Natural killer cell treated with Interleukin-12 subunit alpha and Interleukin-12 subunit beta and Interleukin-15 and Interleukin-18, amount 100 ng/mL, for 72 hours (primary cell): Measurements from ENCODE around the gene MRO. TPM values are rescaled to one million over a fixed set of nuclear protein-coding genes. Genes with fewer than 3 reads are reported as not detected.
A peak's percentile ranks its signal among the peaks of the same experiment; 100 is the strongest.

ENCODE experiments used
- ATAC-seq, 2 donors: fragments of 150-1000 bp; cut with Tn5 transposase in 1 of 2; sonication (Bioruptor Pico), chemical (Tn5 transposase) in 1 of 2; 2 replicates each; pipeline ENCODE4 v1.10.0; 2021
- DNase-seq: peaks from one replicate; pipeline ENCODE4 v3.0.0; 2022; ENCODE audit warnings: low spot score
- H3K27ac Mint-ChIP-seq, 2 donors: 1 replicate in 1 of 2; 2 replicates in 1 of 2; pipeline ENCODE4 v1.8.0; 2022; ENCODE audit warnings: mixed read lengths in 2 of 2, mild to moderate bottlenecking in 1 of 2, moderate library complexity in 1 of 2
- H3K27me3 Mint-ChIP-seq, 2 donors: 1 replicate in 1 of 2; 2 replicates in 1 of 2; pipeline ENCODE4 v1.8.0; 2022; ENCODE audit warnings: mixed read lengths in 2 of 2
- H3K36me3 Mint-ChIP-seq: one replicate; pipeline ENCODE4 v1.8.0; 2022; ENCODE audit warnings: mixed read lengths
- H3K4me1 Mint-ChIP-seq, 2 donors: 1 replicate in 1 of 2; 2 replicates in 1 of 2; pipeline ENCODE4 v1.8.0; 2022; ENCODE audit warnings: low read depth in 2 of 2, mixed read lengths in 2 of 2, mild to moderate bottlenecking in 1 of 2
- H3K4me3 Mint-ChIP-seq: one replicate; pipeline ENCODE4 v1.8.0; 2022; ENCODE audit warnings: mixed read lengths
- H3K9me3 Mint-ChIP-seq: 2 replicates; pipeline ENCODE4 v1.8.0; 2022; ENCODE audit warnings: mixed read lengths
- total RNA-seq, 2 donors: library from RNA; stranded (reverse); gene quantifications; one replicate each; pipeline ENCODE4 v1.2.3, GENCODE V29; 2022

MRO gene
- total RNA-seq, 2 donors from 2014 or later, result not detected

DNA sequence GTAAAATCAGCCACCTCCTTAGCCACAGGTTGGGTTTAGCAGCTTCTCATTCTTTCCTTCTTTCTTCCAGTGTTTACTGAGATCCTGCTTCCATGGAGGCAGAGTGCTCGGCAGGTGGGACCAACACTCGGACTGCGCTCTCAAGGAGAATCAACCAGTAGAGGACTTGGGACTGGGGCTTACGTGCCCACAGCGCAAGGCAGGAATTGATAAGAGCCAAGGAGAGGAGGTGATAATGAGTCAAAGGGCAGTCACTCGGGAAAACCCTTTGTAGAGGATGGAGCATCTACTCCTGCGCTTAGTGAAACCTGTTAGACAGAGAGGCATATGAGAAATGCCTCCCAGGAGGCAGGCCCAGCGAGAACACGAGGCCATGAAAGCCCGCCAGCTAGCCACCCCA is 2.9 kb upstream of the MRO start:
- no peak for ATAC-seq
- no peak overlapping the region for H3K4me3 Mint-ChIP-seq
- DNase-seq, result no peak
- H3K9me3 Mint-ChIP-seq, result no peaks in the 10 kb centered on the region
- no peaks in the 10 kb centered on the region for H3K36me3 Mint-ChIP-seq
- no peak overlapping the region for H3K27ac Mint-ChIP-seq
- peaks cover 0 to 8% of the 10 kb centered on the region in 2 donors for H3K27me3 Mint-ChIP-seq
- H3K4me1 Mint-ChIP-seq, result no peaks in the 10 kb centered on the region

DNA sequence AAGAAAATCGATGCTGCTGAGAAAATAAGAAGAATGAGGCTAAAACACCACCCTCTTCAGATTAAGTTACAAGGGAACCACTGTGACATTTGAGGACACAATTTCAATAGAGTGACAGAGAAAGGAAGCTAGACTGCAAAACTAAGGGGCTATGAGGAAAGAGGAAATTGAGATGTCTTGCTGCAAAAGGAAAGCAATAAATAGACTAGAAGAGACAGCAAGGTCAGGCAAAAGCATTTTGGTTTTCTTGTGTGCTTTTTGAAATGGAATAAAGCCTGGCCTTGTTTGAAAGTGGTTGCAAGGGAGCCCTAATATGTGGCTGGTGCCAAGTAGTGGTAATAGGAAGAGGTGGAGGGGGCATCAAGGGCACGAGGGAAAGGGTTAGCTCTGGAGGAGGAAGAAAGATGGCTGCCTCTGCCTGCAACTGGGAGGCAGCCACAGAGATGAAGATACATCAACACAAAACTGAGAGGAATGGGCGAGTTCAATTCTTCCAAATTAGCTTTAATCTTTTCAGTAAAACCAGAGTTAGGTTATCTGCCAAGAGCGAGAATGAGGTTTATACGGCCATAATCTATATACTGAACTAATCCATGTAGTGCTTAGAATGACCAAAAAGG is 1.2 kb upstream of the MRO start:
- H3K4me1 Mint-ChIP-seq, result no peaks in the 10 kb centered on the region
- no peak overlapping the region for H3K4me3 Mint-ChIP-seq
- no peaks in the 10 kb centered on the region for H3K36me3 Mint-ChIP-seq
- no peak overlapping the region for H3K27ac Mint-ChIP-seq
- ATAC-seq (no peak), DNase-seq (no peak)
- peaks cover 0 to 9% of the 10 kb centered on the region in 2 donors for H3K27me3 Mint-ChIP-seq
- H3K9me3 Mint-ChIP-seq, result no peaks in the 10 kb centered on the region

GRCh38 chr18:50819027-50819727 is 639 bp downstream of the MRO start:
- Mint-ChIP-seq H3K27me3 (peaks cover 6 to 20% of the 10 kb centered on the region in 2 donors), H3K36me3 (no peaks in the 10 kb centered on the region), H3K4me1 (no peaks in the 10 kb centered on the region), H3K9me3 (no peaks in the 10 kb centered on the region), H3K27ac (no peak overlapping the region), H3K4me3 (no peak overlapping the region)
- no peak for DNase-seq
- no peak for ATAC-seq

- Mint-ChIP-seq H3K4me3 (no peak overlapping the region), H3K36me3 (no peaks in the 10 kb centered on the region), H3K9me3 (no peaks in the 10 kb centered on the region), H3K27ac (no peak overlapping the region), H3K27me3 (peaks cover 8 to 20% of the 10 kb centered on the region in 2 donors), H3K4me1 (no peaks in the 10 kb centered on the region)
- DNase-seq (no peak), ATAC-seq (no peak)
Observed at GRCh38 chr18:50816419-50817166, 3.2 kb downstream of the MRO start.

DNA sequence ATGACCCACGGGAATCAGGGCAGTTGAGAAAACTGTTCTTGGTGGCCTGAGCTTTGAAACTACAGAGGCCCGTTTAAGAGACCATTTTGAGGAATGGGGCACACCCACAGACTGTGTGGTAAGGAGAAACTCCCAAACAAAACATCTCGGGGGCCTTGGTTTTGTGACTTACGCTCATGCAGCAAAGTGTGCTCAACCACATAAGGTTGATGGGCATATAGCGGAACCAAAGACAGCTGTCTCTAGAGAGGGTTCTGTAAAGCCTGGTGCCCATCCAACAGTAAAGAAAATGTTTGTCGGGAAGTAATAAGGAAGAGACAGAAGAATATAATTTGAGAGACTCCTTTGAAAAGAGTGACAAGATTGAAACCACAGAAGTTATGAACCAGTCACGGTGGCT is 5.4 kb downstream of the MRO start:
- Mint-ChIP-seq H3K27ac (no peak overlapping the region), H3K4me3 (no peak overlapping the region), H3K4me1 (no peaks in the 10 kb centered on the region), H3K9me3 (no peaks in the 10 kb centered on the region), H3K36me3 (no peaks in the 10 kb centered on the region), H3K27me3 (peaks cover 10 to 27% of the 10 kb centered on the region in 2 donors)
- ATAC-seq, result no peak
- DNase-seq, result no peak

DNA sequence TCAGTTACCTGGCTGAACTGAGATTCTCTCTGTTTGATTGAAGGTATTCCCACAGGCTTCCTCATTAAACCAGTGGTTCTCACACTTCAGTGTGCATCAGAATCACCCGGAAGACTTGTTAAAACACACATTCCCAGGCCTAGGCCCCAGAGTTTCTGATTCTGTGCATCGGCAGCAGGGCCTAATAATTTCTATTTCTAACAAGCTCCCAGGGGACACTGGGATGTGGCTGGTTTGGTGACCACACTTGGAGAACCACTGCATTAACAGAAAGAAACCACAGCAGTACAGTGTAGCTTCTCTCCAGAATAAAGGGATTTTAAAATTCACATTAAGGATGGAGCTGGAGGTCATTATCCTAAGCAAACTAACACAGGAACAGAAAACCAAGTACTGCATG is 6.5 kb downstream of the MRO start:
- no peak for DNase-seq
- H3K4me3 Mint-ChIP-seq, result no peak overlapping the region
- ATAC-seq, result no peak
- H3K4me1 Mint-ChIP-seq, result no peaks in the 10 kb centered on the region
- H3K27me3 Mint-ChIP-seq, result peaks cover 10 to 24% of the 10 kb centered on the region in 2 donors
- no peaks in the 10 kb centered on the region for H3K9me3 Mint-ChIP-seq
- no peak overlapping the region for H3K27ac Mint-ChIP-seq
- no peaks in the 10 kb centered on the region for H3K36me3 Mint-ChIP-seq

DNA sequence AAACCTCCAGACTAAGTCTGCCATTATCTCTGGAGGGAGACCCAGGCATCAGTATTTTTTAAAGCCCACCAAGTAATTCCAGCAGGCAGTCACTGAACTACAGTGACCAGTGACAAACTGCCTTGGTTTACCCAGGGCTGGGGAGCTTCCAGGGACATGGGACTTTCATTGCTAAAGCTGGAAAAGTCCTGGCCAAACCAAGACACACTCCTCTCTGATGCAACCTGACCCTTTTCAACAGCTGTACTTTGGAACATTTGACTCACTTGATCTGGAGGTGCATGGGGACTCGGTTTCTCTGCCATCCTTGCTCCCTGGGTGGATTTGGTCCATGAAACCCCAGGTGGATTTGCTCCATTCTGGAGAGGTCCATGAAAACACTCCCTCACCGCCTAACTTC is 7.0 kb downstream of the MRO start:
- H3K9me3 Mint-ChIP-seq, result no peaks in the 10 kb centered on the region
- no peaks in the 10 kb centered on the region for H3K4me1 Mint-ChIP-seq
- H3K27me3 Mint-ChIP-seq, result peaks cover 10 to 19% of the 10 kb centered on the region in 2 donors
- H3K36me3 Mint-ChIP-seq, result no peaks in the 10 kb centered on the region
- DNase-seq (no peak), ATAC-seq (no peak)
- H3K4me3 Mint-ChIP-seq, result no peak overlapping the region
- H3K27ac Mint-ChIP-seq, result no peak overlapping the region

DNA sequence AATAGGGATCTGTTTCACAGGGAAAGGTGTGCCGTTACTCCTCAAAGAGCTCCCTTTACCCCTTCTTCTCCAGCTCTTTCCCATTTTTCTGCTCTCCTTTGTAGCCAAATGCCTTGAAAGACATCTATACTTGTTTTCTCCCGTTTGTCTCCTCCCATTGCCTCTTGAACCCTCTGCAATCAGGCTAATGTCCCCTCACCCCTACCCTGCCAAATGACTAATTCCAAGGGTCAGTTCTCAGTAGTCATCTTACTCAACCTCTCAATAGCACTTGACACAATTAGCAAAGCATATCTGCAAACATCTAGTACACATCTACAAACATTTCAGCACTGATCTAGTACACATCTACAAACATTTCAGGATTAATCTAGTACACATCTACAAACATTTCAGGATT is 12.6 kb downstream of the MRO start:
- peaks cover 0 to 3% of the 10 kb centered on the region in 2 donors for H3K4me1 Mint-ChIP-seq
- no peaks in the 10 kb centered on the region for H3K36me3 Mint-ChIP-seq
- H3K9me3 Mint-ChIP-seq, result no peaks in the 10 kb centered on the region
- peaks cover 6 to 22% of the 10 kb centered on the region in 2 donors for H3K27me3 Mint-ChIP-seq
- H3K27ac Mint-ChIP-seq, result no peak overlapping the region
- no peak overlapping the region for H3K4me3 Mint-ChIP-seq
- DNase-seq, result no peak
- ATAC-seq, result no peak

- Mint-ChIP-seq H3K4me3 (no peak overlapping the region), H3K4me1 (peaks cover 0 to 3% of the 10 kb centered on the region in 2 donors), H3K27ac (no peak overlapping the region), H3K36me3 (no peaks in the 10 kb centered on the region), H3K27me3 (peaks cover 6 to 32% of the 10 kb centered on the region in 2 donors), H3K9me3 (no peaks in the 10 kb centered on the region)
- no peak for DNase-seq
- ATAC-seq, result peak in 1 of 2 donors; percentile 44
Observed at GRCh38 chr18:50806208-50806616, 13.6 kb downstream of the MRO start.

DNA sequence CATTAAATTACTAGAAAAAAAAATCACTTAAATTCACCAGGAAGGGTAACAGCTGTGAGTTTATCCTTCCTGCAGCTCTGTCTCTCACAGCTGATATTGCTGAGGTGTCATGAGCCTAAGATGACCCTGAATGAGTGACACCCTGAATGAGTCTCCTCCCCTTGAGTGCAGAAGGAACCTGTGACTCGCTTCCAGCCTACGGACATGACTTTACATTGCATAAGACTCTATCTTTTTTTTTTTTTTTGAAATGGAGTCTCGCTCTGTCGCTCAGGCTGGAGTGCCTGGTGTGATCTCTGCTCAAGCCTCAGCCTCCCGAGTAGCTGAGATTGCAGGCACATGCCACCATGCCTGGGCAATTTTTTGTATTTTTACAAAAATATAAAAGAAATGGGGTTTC is 14.1 kb downstream of the MRO start:
- DNase-seq, result no peak
- Mint-ChIP-seq H3K9me3 (no peaks in the 10 kb centered on the region), H3K27me3 (peaks cover 6 to 32% of the 10 kb centered on the region in 2 donors), H3K36me3 (no peaks in the 10 kb centered on the region), H3K27ac (no peak overlapping the region), H3K4me1 (peaks cover 0 to 3% of the 10 kb centered on the region in 2 donors), H3K4me3 (no peak overlapping the region)
- ATAC-seq, result peak; percentile 61 to 69

- DNase-seq (no peak), ATAC-seq (no peak)
- Mint-ChIP-seq H3K9me3 (no peaks in the 10 kb centered on the region), H3K36me3 (no peaks in the 10 kb centered on the region), H3K4me3 (no peak overlapping the region), H3K4me1 (peaks cover 0 to 3% of the 10 kb centered on the region in 2 donors), H3K27ac (no peak overlapping the region), H3K27me3 (peaks cover 7 to 34% of the 10 kb centered on the region in 2 donors)
Observed at GRCh38 chr18:50803592-50803991, 16.2 kb downstream of the MRO start.

- Mint-ChIP-seq H3K36me3 (no peaks in the 10 kb centered on the region), H3K9me3 (no peaks in the 10 kb centered on the region), H3K4me1 (peaks cover 0 to under 1% of the 10 kb centered on the region in 2 donors), H3K4me3 (no peak overlapping the region), H3K27me3 (peaks cover 11 to 40% of the 10 kb centered on the region in 2 donors), H3K27ac (no peak overlapping the region)
- no peak for DNase-seq
- ATAC-seq, result no peak
Observed at GRCh38 chr18:50802141-50802540, 17.7 kb downstream of the MRO start.

DNA sequence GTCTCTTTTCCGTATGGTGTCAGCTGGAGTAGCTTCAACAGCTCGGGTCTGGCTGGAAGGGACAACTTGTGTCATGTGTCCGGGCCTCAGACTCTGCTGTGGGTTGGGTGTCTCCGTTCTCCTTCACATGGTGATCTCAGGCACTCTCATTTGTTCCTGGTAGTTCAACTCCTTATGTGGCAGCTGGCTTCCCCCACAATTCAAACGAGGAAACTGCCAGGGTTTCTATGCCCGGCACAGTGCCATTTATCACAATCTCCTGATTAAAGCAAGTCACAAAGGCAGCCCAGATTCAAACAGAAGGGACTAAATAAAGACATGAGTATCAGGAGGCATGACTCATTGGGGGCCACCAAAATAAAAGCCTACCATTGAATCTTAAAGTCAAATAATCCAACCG is 22.7 kb downstream of the MRO start:
- no peak for DNase-seq
- Mint-ChIP-seq H3K4me1 (no peaks in the 10 kb centered on the region), H3K9me3 (no peaks in the 10 kb centered on the region), H3K27ac (no peak overlapping the region), H3K27me3 (peaks cover 23 to 55% of the 10 kb centered on the region in 2 donors), H3K4me3 (no peak overlapping the region), H3K36me3 (no peaks in the 10 kb centered on the region)
- no peak for ATAC-seq

- no peaks in the 10 kb centered on the region for H3K4me1 Mint-ChIP-seq
- no peak overlapping the region for H3K4me3 Mint-ChIP-seq
- H3K27ac Mint-ChIP-seq, result no peak overlapping the region
- no peak for DNase-seq
- H3K9me3 Mint-ChIP-seq, result no peaks in the 10 kb centered on the region
- H3K27me3 Mint-ChIP-seq, result peaks cover 23 to 49% of the 10 kb centered on the region in 2 donors
- no peaks in the 10 kb centered on the region for H3K36me3 Mint-ChIP-seq
- no peak for ATAC-seq
Observed at GRCh38 chr18:50796495-50796894, 23.3 kb downstream of the MRO start.
